Parathyroid adenoma (tissue), 2 donors: ENCODE results near the gene GSC2.

ENCODE experiments used
- H2AFZ ChIP-seq: fragments of 300-600 bp; sonication (generic); one replicate; pipeline ENCODE4 v1.7.0; 2017; ENCODE audit warnings: antibody characterized with exemption, mild to moderate bottlenecking
- H3K27ac ChIP-seq: fragments of 300-600 bp; sonication (generic); one replicate; pipeline ENCODE4 v1.7.0; 2017
- H3K27me3 ChIP-seq: fragments of 300-600 bp; sonication (generic); one replicate; pipeline ENCODE4 v1.7.0; 2017; ENCODE audit warnings: low read length; ENCODE audit not compliant: control insufficient read depth, insufficient read depth
- H3K36me3 ChIP-seq: fragments of 300-600 bp; sonication (generic); one replicate; pipeline ENCODE4 v1.7.0; 2017; ENCODE audit warnings: low read length; ENCODE audit not compliant: control insufficient read depth, insufficient read depth
- H3K4me1 ChIP-seq: fragments of 300-600 bp; sonication (generic); one replicate; pipeline ENCODE4 v1.7.0; 2017; ENCODE audit warnings: control low read depth
- H3K4me2 ChIP-seq: fragments of 300-600 bp; sonication (generic); one replicate; pipeline ENCODE4 v1.7.0; 2017; ENCODE audit warnings: low read length
- H3K4me3 ChIP-seq: fragments of 300-600 bp; sonication (generic); one replicate; pipeline ENCODE4 v1.7.0; 2017; ENCODE audit warnings: low read depth, low read length
- H3K79me2 ChIP-seq: fragments of 300-600 bp; sonication (generic); one replicate; pipeline ENCODE4 v1.7.0; 2017; ENCODE audit warnings: control low read depth
- H3K9ac ChIP-seq: fragments of 300-600 bp; sonication (generic); one replicate; pipeline ENCODE4 v1.7.0; 2017; ENCODE audit warnings: mild to moderate bottlenecking
- H3K9me3 ChIP-seq: fragments of 300-600 bp; sonication (generic); one replicate; pipeline ENCODE4 v1.7.0; 2017; ENCODE audit warnings: low read length; ENCODE audit not compliant: control insufficient read depth
- CTCF ChIP-seq: fragments of 300-600 bp; sonication (generic); IDR thresholded peaks from one replicate; pipeline ENCODE4 v1.7.0; 2017; ENCODE audit warnings: antibody characterized with exemption, mild to moderate bottlenecking
- donor health status: primary hyperparathyroidism.

GSC2 gene

GRCh38 chr22:19098157-19098556 lies 51.9 kb downstream of the GSC2 start:
- no peak overlapping the region for H3K4me2 ChIP-seq
- no peak for TF ChIP-seq CTCF
- H3K4me1 ChIP-seq: no peaks in the 10 kb centered on the region
- no peak overlapping the region for H3K9ac ChIP-seq
- no peaks in the 10 kb centered on the region for H3K36me3 ChIP-seq
- no peak overlapping the region for H2AFZ ChIP-seq
- H3K4me3 ChIP-seq: no peak overlapping the region
- H3K27me3 ChIP-seq: no peaks in the 10 kb centered on the region
- H3K9me3 ChIP-seq: no peaks in the 10 kb centered on the region
- H3K79me2 ChIP-seq: peaks cover 19% of the 10 kb centered on the region
- no peak overlapping the region for H3K27ac ChIP-seq

GRCh38 chr22:19097518-19097917 lies 52.6 kb downstream of the GSC2 start:
- Histone ChIP-seq H3K4me2 (no peak overlapping the region), H3K9me3 (no peaks in the 10 kb centered on the region), H3K4me1 (no peaks in the 10 kb centered on the region), H3K27ac (no peak overlapping the region), H3K36me3 (no peaks in the 10 kb centered on the region), H3K9ac (no peak overlapping the region), H3K79me2 (peaks cover 19% of the 10 kb centered on the region), H3K4me3 (no peak overlapping the region), H3K27me3 (no peaks in the 10 kb centered on the region), H2AFZ (no peak overlapping the region)
- no peak for TF ChIP-seq CTCF
